ENCODE data around the gene CST8.

Gene CST8

DNA sequence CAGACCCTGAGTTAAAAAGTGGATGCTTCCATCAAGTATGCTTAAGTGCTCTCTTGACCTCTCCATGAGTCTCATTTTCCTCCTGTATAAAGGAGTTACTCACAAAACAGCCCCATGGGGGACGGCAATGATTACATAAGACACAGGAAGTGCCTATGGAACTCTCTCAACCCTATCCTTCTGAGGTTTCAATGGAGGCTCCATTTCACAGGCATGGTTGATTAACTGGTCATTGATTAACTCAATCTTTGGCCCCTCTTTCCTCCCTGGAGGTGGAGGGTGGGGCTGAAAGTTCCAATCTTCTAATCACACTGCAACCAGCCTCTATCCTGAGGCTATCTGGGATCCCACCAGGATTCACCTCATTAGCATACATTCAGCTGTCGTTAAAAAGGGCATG, 29.3 kb downstream of the CST8 start:
- DNase-seq (ENCODE audit: low read depth, low spot score): no peak

DNA sequence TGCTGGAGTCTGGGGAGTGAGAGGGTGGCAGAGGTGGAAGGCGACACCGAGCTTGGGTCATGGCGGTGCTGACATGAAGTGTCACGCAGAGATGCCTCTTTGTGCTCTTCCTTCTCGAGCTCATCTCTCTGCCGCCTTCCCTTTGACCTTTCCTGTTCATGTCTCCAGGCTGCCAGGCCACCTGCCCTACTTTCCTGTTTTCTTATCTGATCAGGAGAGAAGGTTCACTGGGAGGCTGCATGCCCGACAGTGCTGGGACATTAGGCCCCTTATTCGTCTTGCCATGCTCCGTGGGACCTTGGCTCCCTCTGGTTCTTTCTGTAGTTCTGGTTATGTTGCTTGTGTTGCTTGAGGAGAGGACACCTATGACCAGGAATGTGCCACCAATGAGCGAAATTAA, 33.2 kb downstream of the CST8 start:
- DNase-seq (ENCODE audit: low read depth, low spot score): no peak

DNA sequence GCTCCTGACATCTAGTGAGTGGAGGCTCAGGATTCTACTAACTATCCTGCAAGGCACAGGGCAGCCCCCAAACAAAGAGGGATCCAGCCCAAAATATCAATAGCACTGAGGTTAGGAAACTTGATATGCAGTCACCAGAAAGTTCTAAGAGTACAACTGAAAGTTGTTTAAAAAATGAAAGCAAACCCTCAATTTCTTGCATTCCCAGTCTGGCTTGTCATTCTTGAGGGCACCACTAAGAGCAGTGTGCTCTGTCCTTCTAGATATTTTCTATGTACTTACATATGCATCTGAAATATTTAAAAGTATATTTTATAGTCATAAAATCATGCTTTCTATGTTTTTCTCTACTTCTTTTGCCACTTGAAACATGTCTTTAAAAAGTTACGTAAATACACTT, 35.9 kb downstream of the CST8 start:
- no peak for DNase-seq (ENCODE audit: low read depth, low spot score)

DNA sequence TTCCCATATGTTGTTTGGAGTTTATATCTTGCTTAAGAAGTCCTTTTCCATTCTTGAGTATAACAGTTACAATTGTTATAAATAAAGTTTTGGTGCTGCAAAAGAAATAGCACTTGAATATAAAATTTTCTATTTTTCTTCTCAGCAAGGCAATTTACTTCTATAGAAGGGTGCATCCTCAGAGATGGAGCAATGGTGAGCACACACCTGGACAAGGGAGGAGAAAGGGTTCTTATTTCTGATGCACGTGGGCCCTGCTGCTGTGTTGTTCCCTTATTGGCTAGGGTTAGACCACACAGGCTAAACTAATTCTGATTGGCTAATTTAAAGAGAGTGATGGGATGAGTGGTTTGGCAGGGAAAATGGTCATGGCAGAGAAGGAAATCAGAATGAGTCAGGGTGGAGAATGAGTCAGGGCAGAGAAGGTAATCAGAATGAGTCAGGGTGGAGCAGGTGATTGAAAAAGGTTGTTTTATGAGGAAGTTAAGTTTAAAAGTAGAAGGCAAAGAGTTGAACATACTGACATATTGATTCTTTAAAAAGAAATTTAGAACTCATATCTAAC, 38.0 kb downstream of the CST8 start:
- no peak for DNase-seq (ENCODE audit: low read depth, low spot score)

DNA sequence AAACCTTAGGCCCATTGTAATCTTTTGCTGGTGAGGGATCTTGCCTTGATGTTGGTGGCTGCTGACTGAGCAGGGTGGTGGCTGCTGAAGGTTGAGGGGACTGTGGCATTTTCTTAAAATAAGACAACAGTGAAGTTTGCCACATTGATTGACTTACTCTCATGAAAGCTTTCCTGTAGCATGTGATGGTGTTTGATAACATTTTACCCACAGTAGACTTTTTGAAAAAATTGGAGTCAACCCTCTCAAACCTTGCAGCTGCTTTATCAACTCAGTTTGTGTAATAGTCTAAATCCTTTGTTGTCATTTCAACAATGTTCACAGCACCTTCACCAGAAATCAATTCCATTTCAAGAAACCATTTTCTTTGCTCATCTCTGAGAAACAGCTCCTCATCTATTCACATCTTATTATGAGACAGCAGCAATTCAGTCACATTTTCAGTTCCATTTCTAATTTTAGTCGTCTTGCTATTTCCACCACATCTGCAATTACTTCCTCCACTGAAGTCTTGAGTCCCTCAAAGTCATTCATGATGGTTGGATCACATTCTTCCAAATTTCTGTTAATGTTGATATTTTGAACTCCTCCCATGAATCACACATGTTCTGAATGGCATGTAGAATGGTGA, 40.1 kb downstream of the CST8 start:
- no peak for DNase-seq (ENCODE audit: low read depth, low spot score)

DNA sequence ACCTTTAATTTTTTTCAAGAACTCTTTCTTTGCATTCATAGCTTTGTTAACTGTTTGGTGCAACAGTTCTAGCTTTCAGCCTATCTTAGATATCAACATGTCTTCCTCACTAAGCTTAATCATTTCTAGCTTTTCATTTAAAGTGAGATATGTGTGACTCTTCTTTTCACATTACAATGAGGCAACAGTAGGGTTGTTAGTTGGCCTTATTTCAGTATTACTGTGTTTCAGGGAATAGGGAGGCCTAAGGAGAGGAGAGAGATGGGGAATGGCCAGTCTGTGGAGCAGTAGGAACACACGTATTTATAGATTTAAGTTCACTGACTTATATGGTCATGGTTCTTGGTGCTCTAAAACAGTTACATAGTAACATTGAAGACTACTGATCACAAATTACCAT, 41.6 kb downstream of the CST8 start:
- DNase-seq (ENCODE audit: low read depth, low spot score): no peak

DNA sequence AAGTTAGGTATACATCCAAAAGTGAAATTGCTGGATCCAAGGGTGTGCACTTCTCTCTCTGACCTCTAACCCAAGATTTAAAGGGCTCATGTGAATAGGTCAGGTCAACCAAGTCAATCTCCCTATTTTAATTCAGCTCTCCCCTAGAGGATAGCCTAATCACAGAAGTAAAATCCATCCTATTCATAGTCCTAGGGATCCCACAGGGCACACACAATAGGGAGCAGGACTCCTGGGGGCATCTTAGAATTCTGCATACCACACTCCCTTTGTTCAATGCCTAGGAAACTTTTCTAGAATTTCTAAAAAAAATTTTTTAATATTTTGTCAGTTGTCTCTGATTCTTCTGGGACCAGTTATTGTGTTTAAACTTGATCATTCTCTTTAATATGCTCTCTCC, 42.2 kb downstream of the CST8 start:
- no peak for DNase-seq (ENCODE audit: low read depth, low spot score)

DNA sequence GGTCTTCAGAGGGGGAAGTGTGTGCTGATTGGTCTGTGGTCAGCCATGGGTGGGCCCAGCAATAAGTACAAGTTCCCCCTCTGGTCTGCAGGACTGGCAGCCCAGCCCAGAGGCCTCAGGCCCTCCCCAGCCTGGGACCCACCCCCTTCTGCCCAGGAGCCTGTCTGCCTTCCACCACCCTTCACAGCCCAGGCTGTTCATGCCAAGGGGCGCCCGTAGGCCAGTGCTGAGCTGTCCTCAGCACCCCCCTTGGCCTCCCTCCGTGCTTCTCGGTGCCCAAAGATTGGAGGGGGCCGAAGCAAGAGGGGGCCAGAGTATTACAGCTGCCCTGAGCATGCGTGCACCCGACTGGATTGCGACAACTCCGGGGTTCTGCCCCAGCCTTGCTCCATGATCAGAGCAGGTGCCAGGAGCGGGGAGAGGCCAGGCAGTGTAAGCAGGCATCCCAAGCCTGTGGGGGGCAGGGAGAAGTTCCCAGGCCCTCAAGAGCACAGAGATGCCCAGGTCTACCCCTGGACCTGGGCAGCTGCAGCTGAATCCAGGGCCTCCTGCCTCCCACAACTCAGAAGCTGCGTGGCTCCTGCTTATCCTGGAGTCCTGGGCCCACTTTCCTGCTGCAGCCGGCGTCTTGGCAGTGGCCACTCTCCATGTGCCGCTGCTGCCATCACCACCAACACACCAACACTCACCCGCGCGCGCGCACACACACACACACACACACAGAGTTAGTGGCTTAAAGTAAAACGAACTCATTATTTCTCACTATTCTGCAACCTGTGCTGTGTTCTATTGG, 44.1 kb downstream of the CST8 start:
- no peak for DNase-seq (ENCODE audit: low read depth, low spot score)

DNA sequence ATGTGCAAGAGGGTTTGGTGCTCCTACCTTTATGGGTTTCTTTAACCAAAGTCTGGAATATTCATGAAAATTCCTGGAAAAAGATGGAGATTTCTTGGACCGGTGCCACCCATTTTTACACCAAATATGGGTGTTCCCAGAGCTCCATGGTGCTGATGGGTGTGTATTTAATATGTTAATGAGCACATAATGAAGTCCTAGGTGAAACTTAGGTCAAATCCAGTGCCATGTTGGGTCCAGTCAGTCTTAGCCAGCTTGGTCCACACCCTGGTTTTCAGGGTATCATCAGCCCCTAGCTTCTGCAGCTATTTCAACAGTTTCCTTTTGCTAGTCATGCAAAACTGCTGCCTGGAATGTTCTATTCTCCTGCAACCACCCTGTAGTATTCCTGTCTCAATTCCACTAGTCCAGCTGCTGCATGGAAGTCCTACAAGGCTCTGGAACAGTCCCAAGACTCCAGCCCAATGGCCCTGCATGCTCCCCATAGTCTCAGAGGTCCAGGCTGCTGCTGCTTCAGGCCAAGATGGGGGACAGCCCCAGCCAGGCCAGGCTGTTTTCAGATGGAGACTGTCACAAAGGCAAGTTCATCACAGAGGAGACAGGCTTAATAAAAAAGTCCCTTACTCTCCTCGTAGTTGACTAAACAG, 45.5 kb downstream of the CST8 start:
- DNase-seq (ENCODE audit: low read depth, low spot score): no peak

DNA sequence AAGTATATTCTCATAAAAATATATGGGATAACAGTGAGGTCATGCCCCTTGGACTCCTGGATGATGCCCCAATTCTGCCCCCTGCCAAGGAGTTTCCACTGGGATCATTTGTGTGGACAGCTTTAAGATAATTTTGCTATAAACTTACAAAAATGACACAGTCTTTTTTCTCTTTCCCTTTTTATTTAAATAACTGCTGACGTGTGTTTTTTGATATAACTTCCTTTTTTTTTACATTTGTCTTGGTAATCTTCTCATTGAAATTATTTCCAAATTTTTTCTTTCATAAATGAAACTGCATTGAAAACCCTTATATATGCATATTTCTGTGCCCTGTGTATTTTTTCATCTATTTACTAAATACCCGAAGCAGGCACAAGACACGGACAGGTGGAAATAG, 46.1 kb downstream of the CST8 start:
- no peak for DNase-seq (ENCODE audit: low read depth, low spot score)

DNA sequence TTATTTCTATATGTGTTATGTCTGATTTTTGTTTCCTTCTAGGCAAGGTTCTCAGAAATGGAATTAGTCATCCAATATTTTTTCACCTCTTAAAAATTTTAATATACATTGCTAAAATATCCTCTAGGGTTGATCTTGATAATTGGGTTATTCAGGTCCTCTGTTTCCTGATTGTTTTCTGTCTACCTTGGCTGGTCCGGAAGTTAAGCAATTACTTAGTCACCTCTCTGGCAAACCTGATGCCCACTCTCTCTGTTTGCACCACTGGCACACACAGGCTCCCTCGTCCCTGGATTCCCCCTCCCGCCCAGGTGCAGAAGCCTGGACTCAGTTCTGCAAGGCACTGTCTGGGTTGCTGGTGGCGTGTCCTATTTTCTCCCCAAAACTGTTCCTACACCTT, 49.7 kb downstream of the CST8 start:
- no peak for DNase-seq (ENCODE audit: low read depth, low spot score)

DNA sequence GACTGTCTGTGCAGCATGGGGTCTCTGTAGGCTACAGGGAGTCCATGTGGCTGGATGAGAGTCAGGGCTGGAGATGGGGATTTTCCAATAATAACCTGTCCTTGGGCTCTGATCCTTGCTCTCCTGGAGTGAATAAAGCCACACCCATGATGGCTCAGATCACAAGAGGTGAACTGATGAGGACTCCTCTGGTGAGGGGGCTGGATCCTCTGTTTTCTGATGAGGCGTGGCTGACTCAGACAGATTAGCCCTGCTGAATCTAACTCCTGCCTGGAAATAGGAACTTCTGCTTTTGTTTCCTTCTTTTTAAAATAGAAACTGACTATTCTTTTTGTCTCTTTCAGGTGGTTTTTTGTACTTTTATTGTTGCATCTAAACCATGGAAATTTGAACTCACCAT, 50.4 kb downstream of the CST8 start:
- DNase-seq (ENCODE audit: low read depth, low spot score): no peak

DNA sequence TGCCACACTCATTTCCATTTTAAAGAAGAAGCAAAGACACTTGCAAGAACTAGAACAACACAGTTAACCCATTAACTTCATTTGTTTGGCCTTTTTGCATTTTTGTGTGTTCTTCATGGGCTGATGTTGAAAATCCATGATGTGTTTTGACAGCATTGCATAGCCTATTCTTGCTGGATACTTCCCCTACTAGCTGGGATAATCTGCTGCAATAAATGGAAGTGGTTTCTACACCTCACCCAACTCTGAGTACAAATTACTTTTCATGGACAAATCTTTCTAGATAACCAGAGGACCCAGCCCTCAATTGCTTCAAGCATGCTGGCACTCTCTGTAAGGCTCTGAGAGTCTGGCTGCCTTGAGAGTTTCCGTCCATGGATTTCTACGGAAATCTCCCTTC, 50.9 kb downstream of the CST8 start:
- no peak for DNase-seq (ENCODE audit: low read depth, low spot score)

DNA sequence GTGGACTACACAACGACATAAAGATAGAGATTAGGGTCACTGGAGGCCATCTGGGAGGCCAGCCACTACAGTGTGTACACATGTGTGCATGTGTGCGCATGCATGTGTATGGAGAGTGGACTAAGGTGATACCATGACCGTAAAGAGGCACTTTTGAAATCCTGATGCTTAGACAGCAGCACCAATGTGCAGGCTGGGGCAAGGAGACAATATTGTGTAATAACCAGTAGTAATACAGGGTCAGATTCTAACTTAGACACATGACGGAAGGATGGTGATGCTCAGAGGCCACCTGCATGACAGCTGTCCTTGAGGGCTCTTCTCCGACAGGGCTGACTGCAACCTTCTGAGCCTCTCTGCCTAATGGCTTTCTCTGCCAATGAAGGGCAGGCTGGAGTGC, 51.9 kb downstream of the CST8 start:
- no peak for DNase-seq (ENCODE audit: low read depth, low spot score)

DNA sequence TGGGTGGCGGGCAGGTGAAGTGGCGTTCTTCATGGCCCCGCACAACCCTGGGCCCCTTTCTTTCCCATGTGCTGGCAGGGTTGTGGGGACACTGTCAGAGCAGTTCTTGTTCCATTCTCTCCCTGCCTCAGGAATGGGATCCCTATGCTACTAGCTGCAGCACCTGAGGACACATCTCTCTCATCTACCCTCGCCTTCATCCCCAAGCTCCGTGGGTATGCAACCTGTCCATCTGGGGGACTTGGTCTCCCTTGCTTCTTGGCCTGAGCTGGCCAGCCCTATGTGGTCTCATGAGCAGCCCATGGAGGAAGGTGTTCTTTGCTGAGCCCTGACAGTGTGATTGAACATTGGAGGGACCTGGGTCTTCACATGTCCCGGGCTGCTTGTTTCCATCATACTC, 53.2 kb downstream of the CST8 start:
- no peak for DNase-seq (ENCODE audit: low read depth, low spot score)
